GM12874 (cell line): ENCODE results near the gene AP1B1.

Experiments used
- TF ChIP-seq, protein P1 (sequence below): IDR thresholded peaks from 2 replicates; pipeline ENCODE4 v1.5.1; 2011; ENCODE audit warnings: low read depth, mild to moderate bottlenecking, control low read depth, low read length, moderate library complexity; ENCODE audit not compliant: insufficient read depth

Gene AP1B1

DNA sequence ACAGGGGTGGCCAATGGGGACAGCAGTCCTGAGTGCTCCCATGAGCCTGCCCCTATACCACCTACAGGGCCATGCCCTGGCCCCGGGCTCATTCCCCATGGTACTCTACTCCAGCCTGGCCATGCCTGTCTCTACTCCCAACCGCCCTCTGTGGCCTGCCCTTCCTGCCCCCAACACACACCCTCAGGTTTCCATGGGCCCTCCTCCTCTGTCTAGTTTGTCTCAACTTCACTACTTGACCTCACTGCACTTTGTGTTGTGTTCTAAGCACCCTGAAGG, 46.6 kb downstream of the AP1B1 start:
- TF ChIP-seq, protein P1, sequence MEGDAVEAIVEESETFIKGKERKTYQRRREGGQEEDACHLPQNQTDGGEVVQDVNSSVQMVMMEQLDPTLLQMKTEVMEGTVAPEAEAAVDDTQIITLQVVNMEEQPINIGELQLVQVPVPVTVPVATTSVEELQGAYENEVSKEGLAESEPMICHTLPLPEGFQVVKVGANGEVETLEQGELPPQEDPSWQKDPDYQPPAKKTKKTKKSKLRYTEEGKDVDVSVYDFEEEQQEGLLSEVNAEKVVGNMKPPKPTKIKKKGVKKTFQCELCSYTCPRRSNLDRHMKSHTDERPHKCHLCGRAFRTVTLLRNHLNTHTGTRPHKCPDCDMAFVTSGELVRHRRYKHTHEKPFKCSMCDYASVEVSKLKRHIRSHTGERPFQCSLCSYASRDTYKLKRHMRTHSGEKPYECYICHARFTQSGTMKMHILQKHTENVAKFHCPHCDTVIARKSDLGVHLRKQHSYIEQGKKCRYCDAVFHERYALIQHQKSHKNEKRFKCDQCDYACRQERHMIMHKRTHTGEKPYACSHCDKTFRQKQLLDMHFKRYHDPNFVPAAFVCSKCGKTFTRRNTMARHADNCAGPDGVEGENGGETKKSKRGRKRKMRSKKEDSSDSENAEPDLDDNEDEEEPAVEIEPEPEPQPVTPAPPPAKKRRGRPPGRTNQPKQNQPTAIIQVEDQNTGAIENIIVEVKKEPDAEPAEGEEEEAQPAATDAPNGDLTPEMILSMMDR, result no peak

DNA sequence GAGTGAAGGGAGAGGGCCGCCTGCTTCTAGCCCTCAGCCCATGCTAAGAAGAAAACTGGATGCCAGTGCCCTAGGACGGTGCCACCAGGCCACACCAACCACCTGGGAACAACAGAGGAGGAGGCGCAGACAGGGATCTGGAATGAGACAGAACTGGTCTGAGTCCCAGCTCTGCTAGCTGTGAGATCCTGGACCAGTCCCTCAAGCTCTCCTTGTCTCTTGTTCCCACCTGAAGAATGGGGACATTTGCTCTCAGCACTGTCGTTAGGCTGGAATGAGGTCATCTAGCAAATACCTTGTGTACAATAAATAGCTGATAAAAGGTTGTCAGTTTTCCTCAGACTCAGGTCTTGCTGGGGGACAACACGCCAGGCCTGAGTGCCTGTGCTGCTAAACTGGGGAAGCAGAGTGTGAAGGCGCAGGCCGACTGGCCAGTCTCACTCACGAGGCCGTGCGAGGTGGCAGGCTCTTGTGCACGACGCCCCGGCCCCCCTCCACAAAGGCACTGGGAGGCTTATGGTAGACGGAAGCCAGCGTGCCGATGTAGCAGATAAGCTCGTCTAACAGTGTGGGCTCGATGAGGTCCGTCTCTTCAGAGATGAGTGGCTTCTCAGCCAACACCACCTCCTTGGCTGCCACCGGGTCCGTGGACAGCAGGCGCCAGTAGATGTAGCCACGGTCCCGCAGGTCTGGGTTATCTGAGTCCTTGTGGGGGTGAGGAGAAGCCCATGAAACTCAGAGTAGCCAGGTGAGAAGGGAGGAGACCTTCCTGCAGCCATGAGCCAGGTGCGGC, 47.1 kb downstream of the AP1B1 start:
- TF ChIP-seq, protein P1, result no peak

DNA sequence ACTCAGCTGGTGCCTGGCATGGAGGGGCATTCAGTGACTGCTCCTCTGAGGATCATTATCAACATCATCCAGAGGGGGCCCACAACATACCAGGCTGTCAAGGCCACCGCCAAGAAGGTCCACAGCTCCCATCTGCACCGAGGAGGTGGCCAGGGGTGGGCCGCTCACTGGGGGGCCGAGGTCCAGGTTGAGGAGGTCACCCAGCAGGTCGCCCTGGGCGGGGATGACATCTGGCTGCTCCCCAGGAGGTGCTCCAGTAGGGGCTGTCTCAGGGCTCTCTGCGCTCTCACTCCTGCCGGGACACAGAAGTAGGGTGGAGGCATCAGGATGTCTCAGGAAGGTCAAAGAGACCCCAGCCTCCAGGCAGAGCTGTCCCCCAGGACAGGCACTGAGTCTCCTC, 47.8 kb downstream of the AP1B1 start:
- TF ChIP-seq, protein P1, result no peak

DNA sequence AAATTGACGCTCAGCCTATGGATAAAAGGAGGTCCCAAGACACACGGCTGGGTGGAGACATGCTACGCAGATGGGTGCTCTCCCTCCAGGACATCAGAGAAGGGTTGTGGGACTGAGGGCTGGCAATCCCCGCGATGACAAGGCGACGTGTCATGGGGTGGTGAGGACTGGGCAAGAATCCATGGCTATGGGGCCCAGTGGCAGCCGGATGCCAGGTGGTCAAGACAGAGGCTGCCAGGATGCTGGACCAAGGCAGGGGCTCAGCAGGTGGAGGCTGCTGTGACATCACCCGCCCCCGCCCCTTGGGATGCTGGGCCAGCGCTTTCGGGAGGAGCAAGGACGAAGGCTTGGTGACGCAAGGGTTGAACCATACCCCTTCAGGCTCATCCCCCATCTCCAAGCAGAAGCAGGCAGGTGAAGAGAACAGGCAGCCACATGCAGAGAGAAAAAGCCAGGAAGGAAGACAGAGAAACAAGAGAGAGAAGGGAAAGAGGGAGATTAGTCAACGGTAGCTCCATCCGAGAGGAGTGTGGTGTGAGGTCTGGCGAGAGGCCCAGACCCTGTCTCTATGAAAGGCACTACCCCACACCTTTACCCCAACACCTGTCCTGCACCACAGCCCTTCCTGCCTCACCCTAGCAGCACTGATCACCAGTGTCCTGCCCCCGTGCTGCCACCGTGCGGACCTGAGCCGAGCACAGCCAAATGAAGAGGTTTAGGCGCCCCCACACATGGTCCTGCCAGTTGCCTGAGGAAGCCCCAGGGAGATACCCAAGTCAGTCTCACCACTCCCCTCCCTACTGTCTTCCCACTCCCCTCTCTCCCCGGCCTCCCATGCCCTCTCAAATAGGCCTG, 48.8 kb downstream of the AP1B1 start:
- TF ChIP-seq, protein P1, result no peak

DNA sequence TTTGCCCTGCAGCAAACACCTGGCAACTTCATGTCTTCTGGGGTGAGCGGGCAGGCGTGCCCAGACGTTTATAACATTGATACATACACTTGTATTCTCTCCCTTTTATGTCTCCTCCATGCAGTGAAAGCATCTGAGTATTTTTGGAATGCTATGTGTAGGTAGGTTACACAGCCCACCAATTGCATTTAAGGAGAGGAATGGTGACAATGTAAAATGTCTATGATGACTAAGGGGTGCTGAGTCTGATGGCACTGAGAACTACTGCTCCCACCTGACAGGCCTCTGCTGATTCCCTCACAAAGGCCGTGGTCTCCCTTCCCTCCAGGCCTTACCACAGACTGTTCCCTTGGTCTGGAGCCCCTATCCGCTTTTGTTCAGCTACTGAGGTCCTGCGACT, 50.0 kb downstream of the AP1B1 start:
- TF ChIP-seq, protein P1, result no peak

DNA sequence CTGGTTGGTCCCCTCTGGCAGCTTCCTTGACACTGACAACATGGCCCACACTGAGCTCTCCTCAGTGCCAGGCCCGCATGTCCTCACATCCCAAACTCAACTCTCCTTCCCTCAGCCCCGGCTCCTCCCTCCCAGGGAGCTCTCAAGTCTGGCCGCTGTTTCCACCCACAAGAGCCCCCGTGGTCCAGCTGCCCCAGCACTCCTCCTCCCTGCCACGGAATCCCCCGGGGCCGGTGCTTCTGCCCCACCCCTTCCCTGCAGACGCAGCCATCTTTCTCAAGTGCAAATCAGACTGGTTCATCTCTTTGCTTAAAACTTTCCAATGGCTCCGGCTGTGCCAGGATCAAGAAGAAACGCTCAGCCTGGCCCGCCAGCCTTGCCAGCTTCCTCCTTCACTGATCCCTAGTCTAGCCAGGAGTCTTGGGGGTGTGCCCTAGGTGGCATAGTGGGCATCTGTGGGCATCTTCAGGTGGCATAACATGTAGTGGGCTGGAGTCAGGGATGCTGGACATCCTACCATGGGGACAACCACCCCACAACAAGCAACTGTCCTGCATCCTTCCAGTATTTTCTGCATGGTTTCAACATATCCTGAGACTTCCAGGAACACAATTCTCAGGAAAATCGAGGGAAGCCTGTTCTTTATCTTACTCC, 50.6 kb downstream of the AP1B1 start:
- TF ChIP-seq, protein P1, result no peak
